ENCODE data around the gene OAS3.

GRCh38 chr12:112964067-112964670 is 25.9 kb downstream of the OAS3 start:
- TF ChIP-seq, protein P1, sequence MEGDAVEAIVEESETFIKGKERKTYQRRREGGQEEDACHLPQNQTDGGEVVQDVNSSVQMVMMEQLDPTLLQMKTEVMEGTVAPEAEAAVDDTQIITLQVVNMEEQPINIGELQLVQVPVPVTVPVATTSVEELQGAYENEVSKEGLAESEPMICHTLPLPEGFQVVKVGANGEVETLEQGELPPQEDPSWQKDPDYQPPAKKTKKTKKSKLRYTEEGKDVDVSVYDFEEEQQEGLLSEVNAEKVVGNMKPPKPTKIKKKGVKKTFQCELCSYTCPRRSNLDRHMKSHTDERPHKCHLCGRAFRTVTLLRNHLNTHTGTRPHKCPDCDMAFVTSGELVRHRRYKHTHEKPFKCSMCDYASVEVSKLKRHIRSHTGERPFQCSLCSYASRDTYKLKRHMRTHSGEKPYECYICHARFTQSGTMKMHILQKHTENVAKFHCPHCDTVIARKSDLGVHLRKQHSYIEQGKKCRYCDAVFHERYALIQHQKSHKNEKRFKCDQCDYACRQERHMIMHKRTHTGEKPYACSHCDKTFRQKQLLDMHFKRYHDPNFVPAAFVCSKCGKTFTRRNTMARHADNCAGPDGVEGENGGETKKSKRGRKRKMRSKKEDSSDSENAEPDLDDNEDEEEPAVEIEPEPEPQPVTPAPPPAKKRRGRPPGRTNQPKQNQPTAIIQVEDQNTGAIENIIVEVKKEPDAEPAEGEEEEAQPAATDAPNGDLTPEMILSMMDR (IDR thresholded peaks at IDR 0.05; ENCODE audit: low read depth, low read length): no peak
- TF ChIP-seq EZH2phosphoT487 (IDR thresholded peaks at IDR 0.05; ENCODE audit: low read depth): no peak

Data from OCI-LY3 (cell line).